Ishikawa (cell line): ENCODE results near the gene ZP3.

ENCODE experiments used
- CEBPB ChIP-seq: IDR thresholded peaks from 2 replicates; pipeline ENCODE4 v1.6.1; 2012
- CREB1 ChIP-seq: IDR thresholded peaks from 2 replicates; pipeline ENCODE4 v1.6.1; 2012; ENCODE audit warnings: low read depth
- EGR1 ChIP-seq: IDR thresholded peaks from 2 replicates; pipeline ENCODE4 v1.6.1; 2012
- EP300 ChIP-seq: IDR thresholded peaks from 2 replicates; pipeline ENCODE4 v1.6.1; 2012; ENCODE audit warnings: borderline replicate concordance
- FOXM1 ChIP-seq: IDR thresholded peaks from 2 replicates; pipeline ENCODE4 v1.6.1; 2012; ENCODE audit warnings: low read depth, borderline replicate concordance
- NFIC ChIP-seq: IDR thresholded peaks from 2 replicates; pipeline ENCODE4 v1.6.1; 2012
- RAD21 ChIP-seq: IDR thresholded peaks from 2 replicates; pipeline ENCODE4 v1.6.1; 2012; ENCODE audit warnings: low read depth
- TAF1 ChIP-seq: IDR thresholded peaks from 2 replicates; pipeline ENCODE4 v1.6.1; 2012; ENCODE audit warnings: low read depth, mild to moderate bottlenecking
- TCF12 ChIP-seq: IDR thresholded peaks from 2 replicates; pipeline ENCODE4 v1.6.1; 2012; ENCODE audit warnings: low read depth
- TEAD4 ChIP-seq: IDR thresholded peaks from 2 replicates; pipeline ENCODE4 v1.6.1; 2012
- YY1 ChIP-seq: IDR thresholded peaks from 2 replicates; pipeline ENCODE4 v1.6.1; 2012; ENCODE audit warnings: low read depth
- ZBTB7A ChIP-seq: IDR thresholded peaks from 2 replicates; pipeline ENCODE4 v1.6.1; 2012; ENCODE audit warnings: low read depth
- TF ChIP-seq, protein P1 (sequence below): IDR thresholded peaks from 2 replicates; pipeline ENCODE4 v1.6.1; 2012
- TF ChIP-seq, protein P2 (sequence below): IDR thresholded peaks from 2 replicates; pipeline ENCODE4 v1.6.1; 2012
- TF ChIP-seq, protein P3 (sequence below): IDR thresholded peaks from 2 replicates; pipeline ENCODE4 v1.6.1; 2012; ENCODE audit warnings: low read depth, mild to moderate bottlenecking

Gene ZP3

DNA sequence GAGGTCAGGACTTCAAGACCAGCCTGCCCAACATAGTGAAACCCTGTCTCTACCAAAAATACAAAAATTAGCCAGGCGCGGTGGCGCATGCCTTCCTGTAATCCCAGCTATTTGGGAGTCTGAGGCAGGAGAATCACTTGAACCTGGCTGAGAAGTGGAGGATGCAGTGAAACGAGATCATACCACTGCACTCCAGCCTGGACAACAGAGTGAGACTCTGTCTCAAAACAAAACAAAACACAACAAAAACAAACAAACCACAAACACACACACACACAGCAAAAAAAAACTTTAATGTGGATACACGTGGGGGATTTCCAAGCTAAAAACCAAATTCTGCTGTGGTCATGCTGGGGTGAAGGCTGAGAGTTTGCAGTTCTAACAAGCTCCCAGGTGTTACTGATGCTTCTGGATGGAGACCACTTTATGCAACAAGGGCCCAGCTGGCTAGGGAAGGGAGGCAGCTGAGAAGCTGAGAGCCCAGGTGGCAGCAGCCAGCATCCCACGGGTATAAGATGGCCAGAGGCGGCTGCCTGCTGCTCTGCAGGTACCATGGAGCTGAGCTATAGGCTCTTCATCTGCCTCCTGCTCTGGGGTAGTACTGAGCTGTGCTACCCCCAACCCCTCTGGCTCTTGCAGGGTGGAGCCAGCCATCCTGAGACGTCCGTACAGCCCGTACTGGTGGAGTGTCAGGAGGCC lies at the start of gene ZP3:
ZP3 (plus strand) TSS at position 538 of the 699 bp plus-strand sequence; CDS start at position 553, 15 bp downstream.
- TF ChIP-seq, protein P1, sequence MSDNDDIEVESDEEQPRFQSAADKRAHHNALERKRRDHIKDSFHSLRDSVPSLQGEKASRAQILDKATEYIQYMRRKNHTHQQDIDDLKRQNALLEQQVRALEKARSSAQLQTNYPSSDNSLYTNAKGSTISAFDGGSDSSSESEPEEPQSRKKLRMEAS = no peak
- TF ChIP-seq CREB1 = no peak
- no peak for TF ChIP-seq YY1
- no peak for TF ChIP-seq FOXM1
- no peak for TF ChIP-seq CEBPB
- TF ChIP-seq, protein P2, sequence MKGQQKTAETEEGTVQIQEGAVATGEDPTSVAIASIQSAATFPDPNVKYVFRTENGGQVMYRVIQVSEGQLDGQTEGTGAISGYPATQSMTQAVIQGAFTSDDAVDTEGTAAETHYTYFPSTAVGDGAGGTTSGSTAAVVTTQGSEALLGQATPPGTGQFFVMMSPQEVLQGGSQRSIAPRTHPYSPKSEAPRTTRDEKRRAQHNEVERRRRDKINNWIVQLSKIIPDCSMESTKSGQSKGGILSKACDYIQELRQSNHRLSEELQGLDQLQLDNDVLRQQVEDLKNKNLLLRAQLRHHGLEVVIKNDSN = no peak
- TF ChIP-seq EP300 = no peak
- TF ChIP-seq TAF1 = no peak
- TF ChIP-seq ZBTB7A = no peak
- TF ChIP-seq TCF12 = no peak
- TF ChIP-seq NFIC = no peak
- TF ChIP-seq EGR1 = no peak
- no peak for TF ChIP-seq RAD21
- TF ChIP-seq, protein P3, sequence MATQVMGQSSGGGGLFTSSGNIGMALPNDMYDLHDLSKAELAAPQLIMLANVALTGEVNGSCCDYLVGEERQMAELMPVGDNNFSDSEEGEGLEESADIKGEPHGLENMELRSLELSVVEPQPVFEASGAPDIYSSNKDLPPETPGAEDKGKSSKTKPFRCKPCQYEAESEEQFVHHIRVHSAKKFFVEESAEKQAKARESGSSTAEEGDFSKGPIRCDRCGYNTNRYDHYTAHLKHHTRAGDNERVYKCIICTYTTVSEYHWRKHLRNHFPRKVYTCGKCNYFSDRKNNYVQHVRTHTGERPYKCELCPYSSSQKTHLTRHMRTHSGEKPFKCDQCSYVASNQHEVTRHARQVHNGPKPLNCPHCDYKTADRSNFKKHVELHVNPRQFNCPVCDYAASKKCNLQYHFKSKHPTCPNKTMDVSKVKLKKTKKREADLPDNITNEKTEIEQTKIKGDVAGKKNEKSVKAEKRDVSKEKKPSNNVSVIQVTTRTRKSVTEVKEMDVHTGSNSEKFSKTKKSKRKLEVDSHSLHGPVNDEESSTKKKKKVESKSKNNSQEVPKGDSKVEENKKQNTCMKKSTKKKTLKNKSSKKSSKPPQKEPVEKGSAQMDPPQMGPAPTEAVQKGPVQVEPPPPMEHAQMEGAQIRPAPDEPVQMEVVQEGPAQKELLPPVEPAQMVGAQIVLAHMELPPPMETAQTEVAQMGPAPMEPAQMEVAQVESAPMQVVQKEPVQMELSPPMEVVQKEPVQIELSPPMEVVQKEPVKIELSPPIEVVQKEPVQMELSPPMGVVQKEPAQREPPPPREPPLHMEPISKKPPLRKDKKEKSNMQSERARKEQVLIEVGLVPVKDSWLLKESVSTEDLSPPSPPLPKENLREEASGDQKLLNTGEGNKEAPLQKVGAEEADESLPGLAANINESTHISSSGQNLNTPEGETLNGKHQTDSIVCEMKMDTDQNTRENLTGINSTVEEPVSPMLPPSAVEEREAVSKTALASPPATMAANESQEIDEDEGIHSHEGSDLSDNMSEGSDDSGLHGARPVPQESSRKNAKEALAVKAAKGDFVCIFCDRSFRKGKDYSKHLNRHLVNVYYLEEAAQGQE = no peak
- no peak for TF ChIP-seq TEAD4

DNA sequence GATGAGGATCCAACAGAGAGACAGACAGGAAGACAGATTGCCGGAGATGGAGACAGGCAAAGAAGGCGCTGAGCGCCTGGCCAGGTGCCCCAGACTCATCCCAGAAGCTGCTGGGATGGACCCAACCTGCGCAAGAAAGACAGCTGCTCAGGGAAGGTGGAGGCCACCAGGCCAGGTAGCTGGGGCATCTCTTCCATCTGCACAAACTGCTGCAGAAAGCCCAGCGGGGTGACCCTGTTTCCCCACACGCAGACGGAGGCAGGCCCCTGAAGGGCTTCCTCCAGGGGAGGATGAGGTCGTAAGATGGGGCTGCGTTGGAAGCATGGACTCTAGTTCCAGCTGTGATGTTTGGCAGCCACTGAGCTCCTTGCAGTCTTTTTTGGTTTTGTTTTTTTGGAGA lies 49.5 kb upstream of the ZP3 start:
- no peak for TF ChIP-seq FOXM1
- TF ChIP-seq TCF12 = no peak
- TF ChIP-seq RAD21 = no peak
- no peak for TF ChIP-seq EGR1
- no peak for TF ChIP-seq CEBPB
- TF ChIP-seq, protein P3 = no peak
- TF ChIP-seq NFIC = no peak
- TF ChIP-seq TAF1 = no peak
- no peak for TF ChIP-seq CREB1
- TF ChIP-seq YY1 = no peak
- TF ChIP-seq, protein P1 = no peak
- TF ChIP-seq EP300 = no peak

DNA sequence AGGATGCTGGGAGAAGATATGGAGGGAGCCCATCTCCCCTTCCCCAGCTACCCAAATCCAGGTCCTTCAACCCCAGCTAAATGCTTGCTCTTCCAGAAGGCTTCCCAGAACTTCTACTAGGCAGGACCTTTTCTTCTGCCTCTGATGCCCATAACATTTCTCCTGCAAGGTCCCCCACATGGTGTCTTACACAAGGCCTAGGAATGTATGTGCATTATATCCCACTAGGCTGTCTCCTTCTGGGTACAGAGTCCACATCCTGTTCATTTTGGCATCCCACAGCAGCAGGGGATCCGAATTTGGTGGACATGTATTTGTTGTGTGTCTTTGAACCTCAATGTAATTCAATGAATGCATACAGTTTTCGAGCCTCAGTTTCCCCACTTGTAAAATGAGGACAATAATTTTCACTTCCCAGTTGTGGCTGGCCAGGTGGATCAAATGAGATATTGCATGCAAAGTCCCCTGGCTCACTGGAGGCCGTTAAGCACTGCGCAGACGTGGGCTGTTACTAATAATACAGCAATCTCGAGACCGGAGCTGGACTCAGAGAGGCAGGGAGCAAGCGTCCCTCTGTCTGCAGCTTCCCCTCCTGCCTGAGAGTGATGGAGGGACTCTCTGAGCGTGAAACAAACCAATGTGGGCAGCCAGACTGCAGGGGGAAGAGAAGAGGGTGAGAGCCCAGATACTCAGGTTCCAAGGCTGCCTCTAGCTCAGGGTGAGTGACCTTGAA lies 47.4 kb upstream of the ZP3 start:
- TF ChIP-seq TCF12 (no peak), YY1 (no peak), RAD21 (no peak), NFIC (no peak), CEBPB (no peak), TEAD4 (no peak), TAF1 (no peak), EGR1 (no peak), EP300 (no peak), ZBTB7A (no peak)
- TF ChIP-seq, protein P1 = no peak
- TF ChIP-seq, protein P2 = no peak

DNA sequence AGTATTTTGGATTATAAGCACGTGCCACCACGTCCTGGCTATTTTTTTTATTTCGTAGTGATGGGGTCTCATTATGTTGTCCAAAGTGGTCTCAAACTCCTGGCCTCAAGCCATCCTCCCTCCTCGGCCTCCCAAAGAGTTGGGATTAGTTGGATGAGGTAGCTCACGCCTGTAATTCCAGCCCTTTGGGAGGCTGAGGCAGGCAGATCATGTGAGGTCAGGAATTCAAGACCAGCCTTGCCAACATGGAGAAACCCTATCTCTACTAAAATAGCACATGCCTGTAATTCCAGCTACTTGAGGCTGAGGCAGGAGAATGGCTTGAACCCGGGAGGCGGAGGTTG lies 44.2 kb upstream of the ZP3 start:
- no peak for TF ChIP-seq NFIC
- TF ChIP-seq, protein P1 = 0 out of 2 replicates have a peak, but pooled peaks have one; percentile 29

DNA sequence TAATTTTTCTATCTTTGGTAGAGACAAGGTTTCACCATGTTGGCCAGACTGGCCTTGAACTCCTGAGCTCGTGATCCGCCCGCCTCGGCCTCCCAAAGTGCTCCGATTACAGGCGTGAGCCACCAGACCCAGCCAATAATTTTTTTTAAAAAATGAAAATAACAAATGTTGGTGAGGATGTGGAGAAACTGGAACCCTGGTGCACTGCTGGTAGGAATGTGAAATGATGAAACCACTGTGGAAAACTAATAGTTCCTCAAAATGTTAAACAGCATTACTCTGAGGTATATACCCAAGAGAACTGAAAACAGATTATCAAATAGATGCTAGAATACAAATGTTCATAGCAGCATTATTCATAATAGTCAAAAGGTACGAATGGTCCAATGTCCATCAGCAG lies 42.9 kb upstream of the ZP3 start:
- TF ChIP-seq, protein P3 = no peak
- no peak for TF ChIP-seq TEAD4
- TF ChIP-seq NFIC = no peak
- no peak for TF ChIP-seq TAF1
- TF ChIP-seq EGR1 = no peak
- TF ChIP-seq CEBPB = no peak
- TF ChIP-seq RAD21 = no peak
- TF ChIP-seq ZBTB7A = no peak
- TF ChIP-seq TCF12 = no peak
- TF ChIP-seq, protein P2 = no peak
